HG02588 (cell line): ENCODE results near the gene TBC1D3I.
"Not testable (repeated sequence)": the region's sequence is repeated elsewhere in the genome, so short reads cannot be mapped to it uniquely, and the experiment has no call there.

ENCODE experiments used
- ATAC-seq: cut with Tn5 transposase; IDR thresholded peaks from one replicate; pipeline ENCODE4 v1.9.1; 2021; ENCODE audit warnings: mild to moderate bottlenecking, moderate library complexity; ENCODE audit not compliant: unreplicated experiment

Gene TBC1D3I

GRCh38 chr17:36207383-36207782 is 57.0 kb downstream of the TBC1D3I start:
- ATAC-seq, result not testable (repeated sequence)

GRCh38 chr17:36206486-36206821 is 57.9 kb downstream of the TBC1D3I start:
- not testable (repeated sequence) for ATAC-seq

DNA sequence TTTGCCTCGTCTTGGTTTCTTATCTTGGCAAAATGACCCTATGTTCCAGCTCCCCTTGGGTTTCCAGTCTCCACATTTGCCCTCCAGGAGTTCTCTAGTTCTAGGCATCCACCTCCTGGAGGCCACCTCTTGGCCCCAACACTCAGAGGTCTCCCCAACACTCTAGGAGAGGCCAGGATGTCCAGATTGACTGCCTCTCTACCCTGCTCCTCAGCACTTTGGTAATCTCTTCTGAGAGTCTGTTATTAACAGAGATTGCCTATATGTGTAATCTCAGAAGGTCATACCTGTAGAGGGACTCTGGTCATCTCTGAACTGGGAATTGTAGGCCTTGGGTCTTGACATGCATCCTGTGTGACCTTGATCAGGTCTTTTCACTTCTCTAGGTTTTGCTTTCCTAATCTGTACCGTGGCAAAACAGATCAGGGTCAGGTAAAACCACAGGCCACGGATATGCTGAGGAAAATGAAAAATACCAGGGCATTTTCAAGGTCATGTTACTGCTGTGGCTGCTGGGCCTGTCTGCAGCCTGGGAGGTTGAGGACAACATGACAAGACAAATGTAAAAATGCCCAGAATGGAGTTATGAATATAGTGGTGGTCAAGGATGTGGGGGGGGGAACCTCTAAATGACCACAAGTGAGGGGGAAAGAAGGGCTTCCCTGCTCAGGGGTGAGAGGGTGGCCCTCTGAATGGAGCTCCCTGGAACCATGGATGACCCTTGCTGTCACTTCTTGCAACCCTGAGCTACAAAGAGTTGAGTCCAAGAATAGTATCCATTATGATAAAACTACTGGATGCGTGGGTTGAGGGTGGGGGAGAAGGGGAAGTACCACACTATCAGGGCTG is 58.5 kb downstream of the TBC1D3I start:
- ATAC-seq, result no peak

- no peak for ATAC-seq
These were observed 59.5 kb downstream of the TBC1D3I start for GRCh38 chr17:36204724-36205500.
